Measurements from ENCODE around the gene NAA11.

- TF ChIP-seq CTCF (IDR thresholded peaks at IDR 0.05) (no peak), POLR2A (IDR thresholded peaks at IDR 0.05) (no peak)
These were observed 16.2 kb upstream of the NAA11 start for GRCh38 chr4:79341893-79342653.

All from thyroid gland (tissue), 4 donors.